Liver (tissue), 3 donors: ENCODE results near the gene MICU1.
"Not testable (repeated sequence)": the region's sequence is repeated elsewhere in the genome, so short reads cannot be mapped to it uniquely, and the experiment has no call there.

ENCODE experiments used
- FOXA1 ChIP-seq: IDR thresholded peaks from 2 replicates; pipeline ENCODE4 v1.6.1; 2016; ENCODE audit warnings: antibody characterized with exemption
- GABPA ChIP-seq, 2 donors: IDR thresholded peaks in 1 of 2; conservative IDR thresholded peaks in 1 of 2; 2 replicates each; pipeline ENCODE4 v1.6.1; 2016; ENCODE audit warnings: antibody characterized with exemption in 2 of 2, mild to moderate bottlenecking in 1 of 2, moderate library complexity in 1 of 2
- HNF4A ChIP-seq, 2 donors: conservative IDR thresholded peaks; 2 replicates each; pipeline ENCODE4 v1.6.1; 2016; ENCODE audit warnings: antibody characterized with exemption in 2 of 2, mild to moderate bottlenecking in 2 of 2
- JUND ChIP-seq, 2 donors: IDR thresholded peaks; 2 replicates each; pipeline ENCODE4 v1.6.1; 2016; ENCODE audit warnings: antibody characterized with exemption in 2 of 2
- RXRA ChIP-seq, 2 donors: IDR thresholded peaks; 2 replicates each; pipeline ENCODE4 v1.6.1; 2017 to 2018; ENCODE audit warnings: antibody characterized with exemption in 2 of 2, mild to moderate bottlenecking in 1 of 2
- SP1 ChIP-seq: IDR thresholded peaks from 2 replicates; pipeline ENCODE4 v1.6.1; 2018; ENCODE audit warnings: antibody characterized with exemption, mild to moderate bottlenecking
- YY1 ChIP-seq: IDR thresholded peaks from 2 replicates; pipeline ENCODE4 v1.6.1; 2016; ENCODE audit warnings: antibody characterized with exemption, mild to moderate bottlenecking
- TF ChIP-seq, protein P1 (sequence below): fragments of 150-350 bp; IDR thresholded peaks from 2 replicates; pipeline ENCODE4 v1.5.1; 2017; ENCODE audit warnings: improper control_type of control experiment, low read depth, low read length; ENCODE audit not compliant: missing input control
- TF ChIP-seq, protein P2 (sequence below): IDR thresholded peaks from 2 replicates; pipeline ENCODE4 v1.6.1; 2016; ENCODE audit warnings: antibody characterized with exemption, mild to moderate bottlenecking
- TF ChIP-seq, protein P3 (sequence below): IDR thresholded peaks from 2 replicates; pipeline ENCODE4 v1.6.1; 2016; ENCODE audit warnings: antibody characterized with exemption
- donor health status: healthy.
- donor health status: healthy.

DNA sequence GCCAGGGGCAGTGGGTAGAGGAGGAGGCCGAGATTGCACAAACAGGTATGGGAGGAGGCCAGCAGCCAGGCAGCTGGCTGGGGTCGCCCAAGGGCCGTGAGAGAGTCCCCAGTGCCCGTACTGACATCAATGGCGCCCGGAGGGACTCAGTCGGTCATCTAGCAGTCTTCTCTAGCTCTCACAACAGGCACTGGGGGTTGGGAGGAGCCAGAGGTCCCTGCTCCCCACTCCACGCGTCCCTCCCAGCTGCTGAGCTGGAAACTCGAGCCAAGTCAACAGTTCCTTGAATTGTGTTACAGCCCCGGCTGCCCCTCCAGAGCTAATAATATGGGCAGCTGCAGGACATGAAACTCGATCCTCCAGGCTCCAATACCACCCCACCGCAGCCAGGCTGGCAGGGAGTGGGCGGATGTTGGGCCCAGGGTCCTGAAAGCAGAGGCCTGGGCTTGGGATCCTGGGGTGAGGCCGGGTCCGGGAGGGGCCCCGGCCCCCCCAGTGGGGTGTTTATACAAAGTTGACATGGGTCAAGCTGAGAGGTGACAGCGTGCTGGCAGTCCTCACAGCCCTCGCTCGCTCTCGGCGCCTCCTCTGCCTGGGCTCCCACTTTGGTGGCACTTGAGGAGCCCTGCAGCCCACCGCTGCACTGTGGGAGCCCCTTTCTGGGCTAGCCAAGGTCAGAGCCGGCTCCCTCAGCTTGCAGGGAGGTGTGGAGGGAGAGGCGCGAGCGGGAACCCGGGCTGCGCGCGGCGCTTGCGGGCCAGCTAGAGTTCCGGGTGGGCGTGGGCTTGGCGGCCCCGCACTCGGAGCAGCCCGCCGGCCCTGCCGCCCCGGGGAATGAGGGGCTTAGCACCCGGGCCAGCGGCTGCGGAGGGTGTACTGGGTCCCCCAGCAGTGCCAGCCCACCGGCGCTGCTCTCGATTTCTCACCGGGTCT, 300.4 kb downstream of the MICU1 start:
- TF ChIP-seq, protein P1, sequence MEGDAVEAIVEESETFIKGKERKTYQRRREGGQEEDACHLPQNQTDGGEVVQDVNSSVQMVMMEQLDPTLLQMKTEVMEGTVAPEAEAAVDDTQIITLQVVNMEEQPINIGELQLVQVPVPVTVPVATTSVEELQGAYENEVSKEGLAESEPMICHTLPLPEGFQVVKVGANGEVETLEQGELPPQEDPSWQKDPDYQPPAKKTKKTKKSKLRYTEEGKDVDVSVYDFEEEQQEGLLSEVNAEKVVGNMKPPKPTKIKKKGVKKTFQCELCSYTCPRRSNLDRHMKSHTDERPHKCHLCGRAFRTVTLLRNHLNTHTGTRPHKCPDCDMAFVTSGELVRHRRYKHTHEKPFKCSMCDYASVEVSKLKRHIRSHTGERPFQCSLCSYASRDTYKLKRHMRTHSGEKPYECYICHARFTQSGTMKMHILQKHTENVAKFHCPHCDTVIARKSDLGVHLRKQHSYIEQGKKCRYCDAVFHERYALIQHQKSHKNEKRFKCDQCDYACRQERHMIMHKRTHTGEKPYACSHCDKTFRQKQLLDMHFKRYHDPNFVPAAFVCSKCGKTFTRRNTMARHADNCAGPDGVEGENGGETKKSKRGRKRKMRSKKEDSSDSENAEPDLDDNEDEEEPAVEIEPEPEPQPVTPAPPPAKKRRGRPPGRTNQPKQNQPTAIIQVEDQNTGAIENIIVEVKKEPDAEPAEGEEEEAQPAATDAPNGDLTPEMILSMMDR, result not testable (repeated sequence)
- TF ChIP-seq, protein P2, sequence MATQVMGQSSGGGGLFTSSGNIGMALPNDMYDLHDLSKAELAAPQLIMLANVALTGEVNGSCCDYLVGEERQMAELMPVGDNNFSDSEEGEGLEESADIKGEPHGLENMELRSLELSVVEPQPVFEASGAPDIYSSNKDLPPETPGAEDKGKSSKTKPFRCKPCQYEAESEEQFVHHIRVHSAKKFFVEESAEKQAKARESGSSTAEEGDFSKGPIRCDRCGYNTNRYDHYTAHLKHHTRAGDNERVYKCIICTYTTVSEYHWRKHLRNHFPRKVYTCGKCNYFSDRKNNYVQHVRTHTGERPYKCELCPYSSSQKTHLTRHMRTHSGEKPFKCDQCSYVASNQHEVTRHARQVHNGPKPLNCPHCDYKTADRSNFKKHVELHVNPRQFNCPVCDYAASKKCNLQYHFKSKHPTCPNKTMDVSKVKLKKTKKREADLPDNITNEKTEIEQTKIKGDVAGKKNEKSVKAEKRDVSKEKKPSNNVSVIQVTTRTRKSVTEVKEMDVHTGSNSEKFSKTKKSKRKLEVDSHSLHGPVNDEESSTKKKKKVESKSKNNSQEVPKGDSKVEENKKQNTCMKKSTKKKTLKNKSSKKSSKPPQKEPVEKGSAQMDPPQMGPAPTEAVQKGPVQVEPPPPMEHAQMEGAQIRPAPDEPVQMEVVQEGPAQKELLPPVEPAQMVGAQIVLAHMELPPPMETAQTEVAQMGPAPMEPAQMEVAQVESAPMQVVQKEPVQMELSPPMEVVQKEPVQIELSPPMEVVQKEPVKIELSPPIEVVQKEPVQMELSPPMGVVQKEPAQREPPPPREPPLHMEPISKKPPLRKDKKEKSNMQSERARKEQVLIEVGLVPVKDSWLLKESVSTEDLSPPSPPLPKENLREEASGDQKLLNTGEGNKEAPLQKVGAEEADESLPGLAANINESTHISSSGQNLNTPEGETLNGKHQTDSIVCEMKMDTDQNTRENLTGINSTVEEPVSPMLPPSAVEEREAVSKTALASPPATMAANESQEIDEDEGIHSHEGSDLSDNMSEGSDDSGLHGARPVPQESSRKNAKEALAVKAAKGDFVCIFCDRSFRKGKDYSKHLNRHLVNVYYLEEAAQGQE, result not testable (repeated sequence)
- not testable (repeated sequence) for TF ChIP-seq GABPA (IDR thresholded peaks at IDR 0.05 in 1 of 2, conservative IDR thresholded peaks at IDR 0.05 in 1 of 2); JUND (IDR thresholded peaks at IDR 0.05); HNF4A (conservative IDR thresholded peaks at IDR 0.05); YY1; FOXA1
- TF ChIP-seq RXRA (IDR thresholded peaks at IDR 0.05), result peak; percentile 21 to 32
- TF ChIP-seq SP1, result peak; percentile 26
- TF ChIP-seq, protein P3, sequence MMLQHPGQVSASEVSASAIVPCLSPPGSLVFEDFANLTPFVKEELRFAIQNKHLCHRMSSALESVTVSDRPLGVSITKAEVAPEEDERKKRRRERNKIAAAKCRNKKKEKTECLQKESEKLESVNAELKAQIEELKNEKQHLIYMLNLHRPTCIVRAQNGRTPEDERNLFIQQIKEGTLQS, result not testable (repeated sequence)
